Duodenal mucosa (tissue), 2 donors: ENCODE data around the gene GAS2.
A peak's percentile ranks its signal among the peaks of the same experiment; 100 is the strongest.
"Not testable (repeated sequence)": the region's sequence is repeated elsewhere in the genome, so short reads cannot be mapped to it uniquely, and the experiment has no call there.

Source experiments
- H3K27ac ChIP-seq: one replicate; pipeline ENCODE4 v1.7.0; 2013; ENCODE audit warnings: low read depth, low read length
- H3K27me3 ChIP-seq, 2 donors: one replicate each; pipeline ENCODE4 v1.7.0; 2013; ENCODE audit warnings: low read length in 2 of 2, control low read depth in 1 of 2; ENCODE audit not compliant: insufficient read depth in 2 of 2, control insufficient read depth in 1 of 2
- H3K36me3 ChIP-seq, 2 donors: one replicate each; pipeline ENCODE4 v1.7.0; 2013; ENCODE audit warnings: low read length in 2 of 2, control low read depth in 1 of 2; ENCODE audit not compliant: insufficient read depth in 2 of 2, control insufficient read depth in 1 of 2
- H3K4me1 ChIP-seq, 2 donors: one replicate each; pipeline ENCODE4 v1.7.0; 2013; ENCODE audit warnings: low read length in 2 of 2, control low read depth in 1 of 2; ENCODE audit not compliant: insufficient read depth in 2 of 2, control insufficient read depth in 1 of 2
- H3K4me3 ChIP-seq, 2 donors: one replicate each; pipeline ENCODE4 v1.7.0; 2013; ENCODE audit warnings: low read length in 2 of 2, low read depth in 1 of 2
- H3K9ac ChIP-seq, 2 donors: one replicate each; pipeline ENCODE4 v1.7.0; 2013; ENCODE audit warnings: low read length in 2 of 2, low read depth in 1 of 2
- H3K9me3 ChIP-seq, 2 donors: one replicate each; pipeline ENCODE4 v1.7.0; 2013; ENCODE audit warnings: low read length in 2 of 2, control low read depth in 1 of 2; ENCODE audit not compliant: control insufficient read depth in 1 of 2

GAS2 gene

DNA sequence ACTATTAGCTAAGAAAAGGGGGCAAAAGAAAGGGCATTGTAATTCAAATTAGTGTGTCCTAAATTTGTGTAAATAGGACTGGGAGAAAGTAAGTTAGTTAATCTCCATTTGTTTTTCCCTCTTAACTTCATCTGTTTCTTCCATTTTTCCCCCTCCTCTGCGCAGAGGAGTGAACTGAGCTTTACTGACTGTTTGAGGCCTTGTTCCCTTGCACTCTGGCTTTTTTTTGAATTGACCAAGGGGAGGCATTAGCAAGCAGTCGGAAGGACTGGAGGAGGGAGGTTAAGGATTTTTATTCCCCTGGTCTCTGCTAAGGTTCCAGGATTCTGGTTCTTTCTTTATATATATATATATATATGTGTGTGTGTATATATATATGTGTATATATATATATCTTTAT is 25.5 kb upstream of the GAS2 start:
- Histone ChIP-seq H3K27ac (no peak overlapping the region), H3K9me3 (no peaks in the 10 kb centered on the region), H3K4me3 (no peak overlapping the region), H3K4me1 (no peaks in the 10 kb centered on the region), H3K36me3 (no peaks in the 10 kb centered on the region), H3K27me3 (no peaks in the 10 kb centered on the region), H3K9ac (no peak overlapping the region)

DNA sequence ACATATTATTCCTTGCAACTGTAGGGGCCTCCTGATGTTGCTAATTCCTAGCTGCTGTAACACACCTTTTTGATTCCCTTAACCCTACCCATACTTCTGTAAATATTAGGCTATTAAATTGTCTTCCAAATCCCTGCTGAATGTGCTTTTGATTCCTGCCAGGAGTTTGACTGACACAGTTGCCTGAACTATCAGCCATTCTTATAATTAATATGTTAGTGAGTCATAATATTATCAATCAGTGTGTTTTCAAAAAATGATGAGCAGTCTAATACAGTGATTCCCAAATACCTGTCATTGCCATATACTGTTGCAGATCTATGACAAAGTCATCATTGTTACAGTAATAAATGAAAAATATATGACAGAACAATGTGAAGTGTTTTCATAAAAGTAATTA is 24.9 kb upstream of the GAS2 start:
- Histone ChIP-seq H3K9me3 (no peaks in the 10 kb centered on the region), H3K9ac (no peak overlapping the region), H3K4me1 (no peaks in the 10 kb centered on the region), H3K27ac (no peak overlapping the region), H3K4me3 (no peak overlapping the region), H3K36me3 (no peaks in the 10 kb centered on the region), H3K27me3 (no peaks in the 10 kb centered on the region)

DNA sequence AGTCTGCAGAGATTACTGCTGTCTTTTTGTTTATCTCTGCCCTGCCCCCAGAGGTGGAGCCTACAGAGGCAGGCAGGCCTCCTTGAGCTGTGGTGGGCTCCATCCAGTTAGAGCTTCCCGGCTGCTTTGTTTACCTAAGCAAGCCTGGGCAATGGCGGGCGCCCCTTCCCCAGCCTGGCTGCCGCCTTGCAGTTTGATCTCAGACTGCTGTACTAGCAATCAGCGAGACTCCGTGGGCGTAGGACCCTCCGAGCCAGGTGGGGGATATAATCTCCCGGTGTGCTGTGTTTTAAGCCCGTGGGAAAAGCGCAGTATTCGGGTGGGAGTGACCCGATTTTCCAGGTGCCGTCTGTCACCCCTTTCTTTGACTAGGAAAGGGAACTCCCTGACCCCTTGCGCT is 14.1 kb upstream of the GAS2 start:
- H3K9ac ChIP-seq, H3K36me3 ChIP-seq, H3K27ac ChIP-seq, H3K27me3 ChIP-seq, H3K9me3 ChIP-seq, H3K4me1 ChIP-seq, H3K4me3 ChIP-seq: not testable (repeated sequence)

DNA sequence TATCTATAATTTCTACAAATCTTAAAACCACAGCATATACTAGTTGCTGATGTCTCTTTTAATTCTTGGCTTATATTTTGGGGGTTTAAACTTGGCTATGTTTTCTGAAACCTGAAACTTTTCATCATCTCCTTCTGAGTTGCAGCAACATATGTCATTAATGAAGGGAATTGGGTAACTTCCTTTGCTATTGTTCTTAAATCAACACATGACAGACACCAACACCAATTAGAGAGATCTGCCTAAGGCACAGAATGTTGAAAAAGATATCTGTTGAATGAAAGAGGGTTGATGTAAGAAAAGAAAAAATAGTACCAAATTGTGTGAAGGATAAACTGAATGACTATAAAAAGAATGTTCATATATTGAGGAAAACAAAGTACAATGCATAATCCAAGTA is 10.3 kb upstream of the GAS2 start:
- no peaks in the 10 kb centered on the region for H3K36me3 ChIP-seq
- no peak overlapping the region for H3K9ac ChIP-seq
- no peaks in the 10 kb centered on the region for H3K27me3 ChIP-seq
- H3K4me3 ChIP-seq = no peak overlapping the region
- no peaks in the 10 kb centered on the region for H3K9me3 ChIP-seq
- H3K27ac ChIP-seq = no peak overlapping the region
- H3K4me1 ChIP-seq = no peaks in the 10 kb centered on the region

DNA sequence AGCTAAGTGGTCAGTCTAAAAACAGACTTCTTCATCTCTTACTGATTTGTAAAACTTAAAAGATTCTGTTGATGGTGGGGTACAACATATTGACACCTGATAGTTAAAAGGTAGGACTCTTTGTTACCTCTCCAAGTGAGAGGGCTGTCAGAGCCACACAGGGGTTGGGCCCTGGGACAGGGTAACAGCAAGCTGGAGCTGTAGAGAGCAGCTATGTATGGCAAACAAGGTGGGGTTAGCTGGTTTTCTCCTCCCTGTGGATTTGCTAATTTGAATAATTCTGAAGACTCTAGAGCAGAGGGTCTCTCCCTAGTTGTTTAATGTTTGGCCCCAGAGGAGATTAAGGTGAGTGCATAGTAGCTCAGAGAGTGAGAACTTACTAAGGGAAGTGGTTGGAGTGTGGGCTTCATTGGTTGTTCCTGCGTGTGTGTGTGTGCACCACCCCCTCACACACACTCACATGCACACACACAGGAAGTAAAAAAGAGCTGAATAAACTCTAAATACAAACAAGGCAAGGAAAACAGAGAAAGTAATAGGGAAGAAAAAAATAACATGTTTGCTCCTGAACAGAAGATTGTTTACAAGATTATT is 9.2 kb upstream of the GAS2 start:
- no peaks in the 10 kb centered on the region for H3K36me3 ChIP-seq
- H3K27ac ChIP-seq = no peak overlapping the region
- H3K4me1 ChIP-seq = no peaks in the 10 kb centered on the region
- H3K4me3 ChIP-seq = no peak overlapping the region
- no peaks in the 10 kb centered on the region for H3K9me3 ChIP-seq
- H3K27me3 ChIP-seq = no peaks in the 10 kb centered on the region
- no peak overlapping the region for H3K9ac ChIP-seq

DNA sequence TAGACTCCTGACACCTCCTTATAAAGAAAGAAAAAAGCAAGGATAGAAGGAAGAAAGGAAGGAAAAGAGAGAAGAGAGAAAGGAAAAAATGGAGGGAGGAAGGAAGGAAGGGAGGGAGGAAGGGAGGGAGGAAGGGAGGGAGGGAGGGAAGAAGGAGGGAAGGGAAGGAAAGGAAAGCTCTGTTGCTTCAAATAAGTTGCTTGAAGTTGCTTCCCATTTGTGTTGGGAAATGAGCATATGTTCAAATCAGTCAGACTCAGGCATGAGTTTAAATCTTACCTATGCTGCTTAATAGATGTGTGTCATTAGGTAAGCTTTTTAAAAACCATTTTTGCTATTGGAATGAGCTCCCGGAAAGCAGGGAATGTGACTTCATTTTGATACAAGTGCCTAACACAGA is 6.6 kb upstream of the GAS2 start:
- H3K27ac ChIP-seq = no peak overlapping the region
- no peaks in the 10 kb centered on the region for H3K4me1 ChIP-seq
- no peaks in the 10 kb centered on the region for H3K36me3 ChIP-seq
- no peaks in the 10 kb centered on the region for H3K9me3 ChIP-seq
- H3K9ac ChIP-seq = no peak overlapping the region
- H3K27me3 ChIP-seq = no peaks in the 10 kb centered on the region
- no peak overlapping the region for H3K4me3 ChIP-seq

DNA sequence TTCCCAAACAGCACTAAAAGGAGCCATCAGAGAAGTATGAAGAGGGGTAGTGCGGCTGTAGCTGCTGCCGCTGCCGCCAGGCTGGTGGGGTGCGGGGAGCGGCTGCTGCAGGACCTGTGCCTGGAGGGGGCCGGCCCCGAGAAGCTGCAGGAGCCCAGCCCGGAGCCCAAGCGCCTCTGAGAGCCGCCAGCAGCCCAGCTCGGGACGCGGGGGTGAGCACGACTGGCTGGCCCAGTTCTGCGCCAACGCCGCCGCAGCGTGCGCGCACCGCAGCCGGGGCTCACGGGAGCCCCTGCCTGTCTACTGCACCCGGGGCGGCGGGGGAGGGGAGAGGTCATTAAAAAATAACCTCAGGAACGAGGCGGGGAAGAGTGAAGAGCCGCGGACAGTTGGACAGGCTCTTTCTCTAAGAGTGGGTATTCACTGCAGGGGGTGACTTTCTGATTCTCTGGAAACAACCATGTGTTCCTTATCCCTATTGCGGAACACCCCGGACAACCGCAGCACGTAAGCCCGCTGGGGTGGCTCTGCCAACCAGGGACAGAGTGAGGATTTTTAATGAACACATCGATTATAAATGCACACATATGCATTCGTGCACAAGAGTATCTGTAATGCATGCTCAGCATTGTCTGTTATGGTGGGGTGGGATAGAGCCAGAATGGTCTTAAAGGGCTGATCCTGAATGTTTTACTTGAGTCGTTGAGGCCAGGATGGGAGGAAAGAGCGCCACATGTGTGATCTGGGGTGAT is 453 bp downstream of the GAS2 start:
- peak overlapping the region; percentile 16 to 63 for H3K9ac ChIP-seq
- no peak overlapping the region for H3K27ac ChIP-seq
- peaks cover 3 to 5% of the 10 kb centered on the region in 2 donors for H3K27me3 ChIP-seq
- peaks cover 0 to 3% of the 10 kb centered on the region in 2 donors for H3K4me1 ChIP-seq
- H3K36me3 ChIP-seq = no peaks in the 10 kb centered on the region
- peak overlapping the region; percentile 73 to 85 for H3K4me3 ChIP-seq
- no peaks in the 10 kb centered on the region for H3K9me3 ChIP-seq

DNA sequence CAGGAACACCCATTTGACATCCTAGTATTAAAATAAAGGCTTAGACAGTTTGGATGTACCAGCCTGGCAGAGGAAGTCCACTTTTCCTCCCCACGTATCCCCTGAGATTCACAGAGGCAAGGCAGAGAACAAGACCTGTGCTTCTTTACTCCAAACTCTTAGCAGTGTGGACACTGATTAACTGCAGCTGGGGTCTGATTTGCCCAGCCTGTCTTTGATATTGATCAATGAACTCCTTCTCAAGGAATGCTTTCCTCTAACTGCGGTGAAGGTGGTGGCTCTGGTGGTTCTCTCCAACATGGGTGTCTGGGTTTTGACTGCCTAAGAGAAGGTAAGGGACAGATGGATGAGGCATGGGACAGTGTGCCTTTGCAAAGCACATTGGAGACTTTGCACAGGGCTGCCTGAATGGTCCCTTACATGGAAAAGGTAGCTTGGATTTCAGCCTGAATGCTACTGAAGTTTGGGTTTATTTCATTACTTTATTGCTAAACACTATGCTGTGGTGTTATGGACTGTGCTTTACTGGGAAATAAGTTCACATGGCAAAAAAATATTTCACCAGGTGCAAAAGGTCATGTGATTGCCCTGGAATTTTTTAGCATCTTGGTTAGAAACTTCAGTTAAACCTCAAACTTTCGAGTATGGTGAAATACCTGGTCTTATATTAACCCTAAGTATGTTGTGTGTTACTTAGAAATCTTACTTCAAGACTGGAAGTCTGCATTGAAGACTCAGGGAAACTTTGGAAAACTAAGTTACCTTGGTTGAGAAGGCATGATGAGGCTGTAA is 1.8 kb downstream of the GAS2 start:
- Histone ChIP-seq H3K9me3 (no peaks in the 10 kb centered on the region), H3K27ac (no peak overlapping the region), H3K9ac (no peak overlapping the region), H3K36me3 (no peaks in the 10 kb centered on the region), H3K4me1 (peaks cover 0 to 3% of the 10 kb centered on the region in 2 donors), H3K27me3 (peaks cover 3 to 5% of the 10 kb centered on the region in 2 donors), H3K4me3 (no peak overlapping the region)

DNA sequence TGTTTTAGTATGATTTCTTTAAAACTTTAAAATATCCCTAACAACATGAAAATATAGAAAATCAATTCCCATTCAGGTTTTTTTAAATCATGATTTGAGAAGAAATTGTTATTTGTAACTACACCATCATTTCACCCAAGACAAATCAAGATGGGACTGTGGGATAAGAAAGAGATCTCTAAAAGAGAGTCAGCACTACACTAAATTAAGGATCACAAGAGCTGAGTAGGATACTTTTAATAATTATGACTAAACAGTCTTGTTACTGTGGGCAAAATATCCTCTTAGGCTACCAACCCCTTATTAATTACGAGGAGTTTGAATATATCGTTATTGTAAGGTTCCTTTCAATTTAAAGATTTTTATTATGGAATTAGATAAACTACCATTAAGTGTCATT is 3.0 kb downstream of the GAS2 start:
- Histone ChIP-seq H3K36me3 (no peaks in the 10 kb centered on the region), H3K27ac (no peak overlapping the region), H3K9me3 (no peaks in the 10 kb centered on the region), H3K9ac (no peak overlapping the region), H3K4me1 (peaks cover 0 to 10% of the 10 kb centered on the region in 2 donors), H3K4me3 (no peak overlapping the region), H3K27me3 (peaks cover 3 to 5% of the 10 kb centered on the region in 2 donors)

DNA sequence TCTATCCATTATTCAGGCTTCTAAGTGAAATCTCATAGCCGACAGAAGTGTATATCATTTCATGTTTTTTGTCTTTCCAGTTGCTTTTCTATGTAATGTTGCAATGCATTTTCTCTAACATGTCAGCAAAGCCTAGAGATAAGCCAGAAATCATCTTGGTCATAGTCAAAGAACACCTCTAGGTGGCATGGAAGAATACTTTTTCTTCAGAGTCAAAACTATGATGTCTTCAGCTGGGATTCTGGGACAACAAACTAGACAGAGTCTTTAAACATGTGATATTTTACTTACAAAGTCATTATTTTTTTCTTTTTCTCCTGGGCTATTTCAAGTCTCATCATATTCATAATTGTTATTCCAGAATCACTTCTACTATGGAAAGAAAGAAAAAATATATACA is 4.4 kb downstream of the GAS2 start:
- H3K4me1 ChIP-seq = peaks cover 6 to 21% of the 10 kb centered on the region in 2 donors
- no peak overlapping the region for H3K4me3 ChIP-seq
- H3K27ac ChIP-seq = no peak overlapping the region
- H3K36me3 ChIP-seq = no peaks in the 10 kb centered on the region
- peaks cover 1 to 5% of the 10 kb centered on the region in 2 donors for H3K27me3 ChIP-seq
- H3K9ac ChIP-seq = no peak overlapping the region
- H3K9me3 ChIP-seq = no peaks in the 10 kb centered on the region
